Rectal smooth muscle tissue (tissue), 1 donor: ENCODE data around the gene ST6GALNAC3.

Source experiments
- H3K27ac ChIP-seq: one replicate; pipeline ENCODE4 v1.7.0; 2013; ENCODE audit warnings: low read depth, low read length, inconsistent platforms
- H3K27me3 ChIP-seq: one replicate; pipeline ENCODE4 v1.7.0; 2013; ENCODE audit warnings: low read length; ENCODE audit not compliant: control insufficient read depth, insufficient read depth
- H3K36me3 ChIP-seq: one replicate; pipeline ENCODE4 v1.7.0; 2013; ENCODE audit warnings: low read length; ENCODE audit not compliant: control insufficient read depth, insufficient read depth
- H3K4me1 ChIP-seq: one replicate; pipeline ENCODE4 v1.7.0; 2013; ENCODE audit warnings: low read length; ENCODE audit not compliant: control insufficient read depth, insufficient read depth
- H3K4me3 ChIP-seq: one replicate; pipeline ENCODE4 v1.7.0; 2013; ENCODE audit warnings: low read length
- H3K9ac ChIP-seq: one replicate; pipeline ENCODE4 v1.7.0; 2013; ENCODE audit warnings: low read length

ST6GALNAC3 gene

DNA sequence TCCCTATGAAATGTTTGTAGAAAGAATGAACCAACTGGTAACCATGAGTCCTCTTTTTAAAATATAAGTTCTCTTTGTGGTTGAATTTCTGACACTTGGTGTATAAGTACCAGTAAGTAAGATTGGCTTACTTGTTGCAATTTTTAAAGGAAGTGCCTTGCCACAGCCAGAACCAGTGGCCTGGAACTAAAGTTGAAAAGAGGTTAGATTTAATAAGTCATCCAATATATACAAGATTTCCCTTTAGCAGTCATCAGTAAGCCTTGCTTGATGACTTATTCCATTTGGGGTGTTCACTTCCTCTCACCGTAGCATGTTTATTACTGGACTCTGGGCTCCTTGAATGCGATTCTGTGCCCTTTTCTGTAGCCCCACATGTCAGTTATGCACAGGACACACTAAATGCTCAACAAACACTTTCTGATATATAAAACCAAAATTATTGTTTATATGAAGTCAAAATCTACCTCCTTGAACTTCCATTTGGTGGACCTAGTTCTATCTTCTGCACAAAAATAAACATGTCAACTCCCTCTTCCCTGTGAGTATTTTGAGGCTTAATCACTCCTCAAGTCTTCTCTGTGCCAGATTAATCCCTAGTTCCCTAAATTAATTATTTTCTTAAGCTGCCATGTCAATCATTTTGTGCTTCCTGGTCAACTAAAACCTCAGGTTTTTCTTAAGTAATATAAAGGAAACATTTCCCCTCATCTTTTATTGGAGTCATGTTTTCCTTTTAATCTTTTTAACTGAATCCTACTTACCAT, 218.1 kb downstream of the ST6GALNAC3 start:
- H3K4me1 ChIP-seq = no peaks in the 10 kb centered on the region

GRCh38 chr1:76293831-76294230, 219.3 kb downstream of the ST6GALNAC3 start:
- H3K27ac ChIP-seq = no peak overlapping the region
- H3K4me3 ChIP-seq = no peak overlapping the region
- no peaks in the 10 kb centered on the region for H3K27me3 ChIP-seq
- H3K4me1 ChIP-seq = no peaks in the 10 kb centered on the region
- H3K9ac ChIP-seq = no peak overlapping the region
- no peaks in the 10 kb centered on the region for H3K36me3 ChIP-seq

More for the DNA sequence above, 218.1 kb downstream of the ST6GALNAC3 start:
- no peak overlapping the region for H3K27ac ChIP-seq
- H3K36me3 ChIP-seq = no peaks in the 10 kb centered on the region
- no peak overlapping the region for H3K4me3 ChIP-seq
- H3K27me3 ChIP-seq = no peaks in the 10 kb centered on the region
- H3K9ac ChIP-seq = no peak overlapping the region

DNA sequence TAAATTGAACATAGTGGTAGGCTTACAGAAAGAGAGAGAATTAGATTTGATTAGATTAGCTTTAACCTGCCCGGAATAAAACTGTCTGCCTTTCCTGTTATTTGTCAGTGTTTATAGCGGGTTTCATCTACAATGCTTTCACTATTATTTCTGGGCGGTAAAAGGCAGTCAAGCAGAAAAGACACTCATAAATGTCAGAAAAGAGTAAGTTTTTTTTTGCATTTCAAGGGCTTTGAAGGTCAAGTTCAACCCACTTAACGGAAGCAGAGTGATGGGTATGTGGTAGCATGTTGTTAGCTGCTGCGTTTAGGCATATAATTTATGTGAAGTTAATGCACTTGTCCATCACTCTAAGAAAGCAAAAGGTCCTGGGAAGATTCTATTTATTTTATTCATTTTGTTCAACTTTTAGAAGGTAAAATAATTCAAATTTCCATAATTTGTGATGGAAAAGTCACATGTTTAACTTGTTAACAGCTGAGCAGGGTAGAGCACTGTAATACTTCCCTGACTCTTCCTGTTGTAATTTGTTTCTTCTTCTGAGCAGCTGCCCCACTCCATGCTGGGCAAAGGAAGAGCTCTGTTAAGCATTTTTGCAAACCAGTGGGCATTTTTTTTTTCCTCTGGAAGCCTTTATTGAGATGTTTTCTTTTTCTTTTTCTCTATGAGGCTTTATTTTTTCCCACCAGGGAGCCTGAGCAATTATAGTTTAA, 220.1 kb downstream of the ST6GALNAC3 start:
- H3K27ac ChIP-seq = no peak overlapping the region
- H3K4me1 ChIP-seq = no peaks in the 10 kb centered on the region

GRCh38 chr1:76298399-76298798, 223.9 kb downstream of the ST6GALNAC3 start:
- Histone ChIP-seq H3K4me1 (no peaks in the 10 kb centered on the region), H3K27me3 (no peaks in the 10 kb centered on the region), H3K4me3 (no peak overlapping the region), H3K36me3 (no peaks in the 10 kb centered on the region), H3K9ac (no peak overlapping the region), H3K27ac (no peak overlapping the region)

More for the DNA sequence above, 220.1 kb downstream of the ST6GALNAC3 start:
- Histone ChIP-seq H3K9ac (no peak overlapping the region), H3K36me3 (no peaks in the 10 kb centered on the region), H3K4me3 (no peak overlapping the region), H3K27me3 (no peaks in the 10 kb centered on the region)

DNA sequence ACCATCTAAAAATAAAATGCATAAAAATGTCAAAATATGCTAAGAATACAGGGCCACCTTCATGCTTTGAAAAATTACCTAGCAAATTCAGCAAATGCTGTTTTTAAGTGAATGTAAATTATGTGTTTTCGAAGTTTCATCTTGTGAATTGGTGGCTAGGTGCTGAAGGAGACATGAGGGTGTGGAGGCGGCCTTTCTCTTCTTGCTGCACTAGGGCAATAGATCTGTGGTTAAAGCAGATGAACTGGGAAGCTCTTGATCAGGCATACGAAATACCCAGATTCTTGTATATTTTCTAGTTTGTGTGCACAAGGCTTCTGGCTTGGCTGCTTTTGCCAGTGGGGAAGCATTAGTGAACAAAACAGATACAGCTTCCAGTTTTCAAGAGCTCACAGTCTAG, 224.5 kb downstream of the ST6GALNAC3 start:
- no peaks in the 10 kb centered on the region for H3K4me1 ChIP-seq
- H3K36me3 ChIP-seq = no peaks in the 10 kb centered on the region
- no peaks in the 10 kb centered on the region for H3K27me3 ChIP-seq
- H3K27ac ChIP-seq = no peak overlapping the region
- no peak overlapping the region for H3K4me3 ChIP-seq
- H3K9ac ChIP-seq = no peak overlapping the region

DNA sequence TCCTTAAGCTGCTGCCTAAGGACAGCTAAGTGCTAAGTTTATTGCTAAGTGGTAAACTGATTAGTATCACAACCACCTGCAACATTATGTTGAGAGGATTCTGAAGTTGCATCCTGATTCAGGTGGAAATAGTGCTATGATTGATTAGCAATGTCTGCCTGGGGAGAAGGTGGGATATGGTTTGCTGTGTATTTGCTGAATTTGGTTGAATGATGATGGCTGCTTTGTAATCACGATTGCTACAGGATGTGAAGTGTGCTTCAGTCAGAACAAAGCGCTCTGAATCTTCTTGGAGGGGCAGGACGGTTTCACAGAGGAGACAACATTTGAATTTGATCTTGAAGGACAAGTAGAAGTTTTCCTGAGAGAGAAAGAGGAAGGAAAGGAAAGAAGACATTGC, 226.0 kb downstream of the ST6GALNAC3 start:
- H3K4me3 ChIP-seq = no peak overlapping the region
- no peaks in the 10 kb centered on the region for H3K36me3 ChIP-seq
- H3K9ac ChIP-seq = no peak overlapping the region
- H3K27ac ChIP-seq = no peak overlapping the region
- H3K27me3 ChIP-seq = no peaks in the 10 kb centered on the region
- H3K4me1 ChIP-seq = no peaks in the 10 kb centered on the region

- no peaks in the 10 kb centered on the region for H3K27me3 ChIP-seq
- no peaks in the 10 kb centered on the region for H3K36me3 ChIP-seq
- no peak overlapping the region for H3K4me3 ChIP-seq
- no peak overlapping the region for H3K27ac ChIP-seq
- H3K4me1 ChIP-seq = no peaks in the 10 kb centered on the region
- H3K9ac ChIP-seq = no peak overlapping the region
Measured at GRCh38 chr1:76302711-76303339, 228.3 kb downstream of the ST6GALNAC3 start.

- Histone ChIP-seq H3K27ac (no peak overlapping the region), H3K4me3 (no peak overlapping the region), H3K36me3 (no peaks in the 10 kb centered on the region), H3K27me3 (no peaks in the 10 kb centered on the region), H3K4me1 (no peaks in the 10 kb centered on the region), H3K9ac (no peak overlapping the region)
Measured at GRCh38 chr1:76303340-76303717, 228.8 kb downstream of the ST6GALNAC3 start.

- Histone ChIP-seq H3K4me3 (no peak overlapping the region), H3K36me3 (no peaks in the 10 kb centered on the region), H3K4me1 (no peaks in the 10 kb centered on the region), H3K9ac (no peak overlapping the region), H3K27ac (no peak overlapping the region), H3K27me3 (no peaks in the 10 kb centered on the region)
Measured at GRCh38 chr1:76313304-76313703, 238.8 kb downstream of the ST6GALNAC3 start.

DNA sequence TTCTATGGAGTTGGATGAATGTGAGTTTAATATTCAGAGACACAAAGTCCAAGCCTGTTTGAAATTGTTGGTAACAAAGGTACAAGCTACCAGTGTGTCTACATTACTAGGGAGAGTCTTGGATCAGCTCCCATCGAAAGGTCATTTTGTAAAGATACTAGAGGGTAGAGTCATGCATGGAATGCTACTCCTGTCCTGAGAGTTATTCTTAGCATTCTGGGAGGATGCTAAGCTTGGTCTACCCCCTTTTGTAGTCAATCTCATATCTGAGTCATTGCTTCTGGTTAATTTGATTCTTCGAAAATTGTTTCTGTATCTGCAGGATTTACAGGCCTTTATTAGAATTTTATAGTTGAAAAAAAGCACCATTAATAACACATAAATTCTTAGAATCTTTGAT, 240.2 kb downstream of the ST6GALNAC3 start:
- H3K27me3 ChIP-seq = no peaks in the 10 kb centered on the region
- H3K27ac ChIP-seq = no peak overlapping the region
- no peak overlapping the region for H3K9ac ChIP-seq
- H3K36me3 ChIP-seq = no peaks in the 10 kb centered on the region
- H3K4me3 ChIP-seq = no peak overlapping the region
- no peaks in the 10 kb centered on the region for H3K4me1 ChIP-seq

DNA sequence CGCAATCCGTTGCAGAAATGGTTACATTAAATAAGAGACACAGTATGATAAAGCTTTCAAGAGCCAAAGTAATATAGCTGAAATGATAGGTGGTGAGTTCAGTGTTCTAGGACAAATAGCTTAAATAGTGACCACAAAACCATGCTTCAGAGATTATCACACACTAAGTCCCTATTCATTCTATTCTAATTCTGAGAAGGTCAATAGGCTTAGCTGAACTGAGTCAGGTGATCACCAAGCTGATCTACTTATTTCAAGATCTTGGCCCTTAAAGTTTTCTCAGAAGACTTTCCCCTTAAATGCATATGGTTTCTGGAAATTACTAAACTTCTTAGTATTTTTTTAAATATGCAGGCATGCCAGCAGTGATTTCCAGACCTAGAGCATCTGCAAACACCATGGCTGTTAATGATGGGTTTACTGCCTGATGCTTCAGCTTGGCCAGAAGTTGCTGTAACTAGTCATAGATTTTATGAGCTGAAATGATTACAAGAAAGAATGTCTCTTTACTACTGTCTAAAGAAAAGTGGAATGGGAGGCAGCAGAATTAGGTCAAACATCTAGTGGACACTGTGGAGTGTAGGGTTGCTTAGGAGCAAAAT, 242.9 kb downstream of the ST6GALNAC3 start:
- H3K27me3 ChIP-seq = no peaks in the 10 kb centered on the region

GRCh38 chr1:76330991-76331603, 256.6 kb downstream of the ST6GALNAC3 start:
- H3K27me3 ChIP-seq = no peaks in the 10 kb centered on the region
- H3K27ac ChIP-seq = no peak overlapping the region
- no peaks in the 10 kb centered on the region for H3K36me3 ChIP-seq
- no peak overlapping the region for H3K4me3 ChIP-seq
- no peak overlapping the region for H3K9ac ChIP-seq
- no peaks in the 10 kb centered on the region for H3K4me1 ChIP-seq

More for the DNA sequence above, 242.9 kb downstream of the ST6GALNAC3 start:
- no peaks in the 10 kb centered on the region for H3K4me1 ChIP-seq
- no peaks in the 10 kb centered on the region for H3K36me3 ChIP-seq
- no peak overlapping the region for H3K27ac ChIP-seq
- H3K9ac ChIP-seq = no peak overlapping the region
- H3K4me3 ChIP-seq = no peak overlapping the region
